HL-60/S4 (cell line): ENCODE data around the gene NRG3.

Experiments used
- in situ Hi-C: fragments of 300-500 bp; cut with MboI; formaldehyde crosslinking; loops from 2 replicates; pipeline ENCODE4 v1.14.3; 2022; ENCODE audit warnings: low sequenced_read_pairs

The NRG3 gene

DNA sequence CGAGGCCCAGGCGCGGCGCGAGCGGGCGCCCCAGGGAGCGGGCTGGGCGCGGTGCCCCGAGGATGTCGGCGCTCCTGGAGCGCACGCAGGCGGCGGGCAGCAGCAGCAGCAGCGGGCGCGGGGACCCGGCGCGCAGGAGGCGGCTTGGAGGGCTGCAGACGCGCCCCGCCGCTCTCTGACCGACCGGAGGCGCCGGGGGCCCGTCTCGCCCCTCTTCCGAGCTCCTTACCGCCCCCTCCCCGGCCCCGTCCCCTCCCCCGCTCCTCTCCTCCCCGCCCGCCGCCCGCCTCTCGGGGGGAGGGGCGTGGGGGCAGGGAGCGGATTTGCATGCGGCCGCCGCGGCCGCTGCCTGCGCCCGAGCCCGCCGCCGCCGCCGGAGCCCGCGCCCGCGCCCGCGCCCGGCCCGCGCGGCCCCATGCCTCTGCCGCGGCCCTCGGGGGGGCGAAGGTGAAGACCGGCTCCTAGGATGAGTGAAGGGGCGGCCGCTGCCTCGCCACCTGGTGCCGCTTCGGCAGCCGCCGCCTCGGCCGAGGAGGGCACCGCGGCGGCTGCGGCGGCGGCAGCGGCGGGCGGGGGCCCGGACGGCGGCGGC, at the start of gene NRG3:
TSS of gene NRG3 (plus strand) at position 320 of the 592 bp plus-strand sequence.
- in situ Hi-C loops, result no loop called here

GRCh38 chr10:81828251-81828650, 46.7 kb upstream of the NRG3 start:
- in situ Hi-C loops, result no loop called here

GRCh38 chr10:81831060-81831459, 43.9 kb upstream of the NRG3 start:
- in situ Hi-C loops, result no loop called here

DNA sequence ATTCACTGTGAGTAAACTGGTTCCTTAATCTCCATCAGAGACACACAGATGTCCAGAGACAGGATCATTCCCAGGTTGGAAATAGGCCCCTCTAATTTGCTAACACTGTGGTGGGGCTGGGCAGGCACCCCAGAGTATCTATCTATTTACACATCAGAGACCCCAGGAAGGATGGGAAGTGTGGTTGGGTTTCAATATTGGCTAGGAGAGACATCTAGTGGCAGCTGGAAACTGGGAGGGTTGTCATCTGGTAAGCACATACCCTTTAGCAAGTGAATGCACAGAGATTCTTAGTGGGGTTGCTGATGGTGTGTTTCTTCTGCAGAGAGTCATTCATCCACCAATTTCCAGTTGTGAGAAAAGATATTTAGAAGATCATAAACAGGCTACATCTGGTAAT, 36.0 kb upstream of the NRG3 start:
- in situ Hi-C loops, result no loop called here

- in situ Hi-C loops, result no loop called here
Measured at GRCh38 chr10:81843042-81843441, 32.0 kb upstream of the NRG3 start.

- in situ Hi-C loops, result no loop called here
Measured at GRCh38 chr10:81847675-81848074, 27.3 kb upstream of the NRG3 start.

- in situ Hi-C loops, result no loop called here
Measured at GRCh38 chr10:81848514-81848913, 26.5 kb upstream of the NRG3 start.

DNA sequence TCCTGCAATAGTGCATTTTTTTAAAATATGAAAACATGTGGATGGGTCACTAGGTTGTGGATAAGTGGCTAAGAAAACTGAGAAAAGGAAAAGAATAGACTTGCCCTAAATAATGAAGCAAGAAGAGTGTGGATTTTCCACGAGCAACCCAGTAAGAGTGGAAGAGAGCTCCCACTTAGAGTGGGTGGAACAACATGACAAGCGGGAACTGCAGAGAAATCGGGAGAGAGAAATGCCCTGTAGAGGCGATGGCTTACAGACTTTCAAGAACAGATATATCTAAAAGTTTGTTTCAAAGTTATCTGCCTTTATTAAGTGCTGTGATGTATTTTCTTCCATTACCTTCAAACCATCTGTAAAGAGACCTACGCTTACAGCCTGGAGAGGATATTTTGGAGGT, 26.1 kb upstream of the NRG3 start:
- in situ Hi-C loops, result no loop called here

DNA sequence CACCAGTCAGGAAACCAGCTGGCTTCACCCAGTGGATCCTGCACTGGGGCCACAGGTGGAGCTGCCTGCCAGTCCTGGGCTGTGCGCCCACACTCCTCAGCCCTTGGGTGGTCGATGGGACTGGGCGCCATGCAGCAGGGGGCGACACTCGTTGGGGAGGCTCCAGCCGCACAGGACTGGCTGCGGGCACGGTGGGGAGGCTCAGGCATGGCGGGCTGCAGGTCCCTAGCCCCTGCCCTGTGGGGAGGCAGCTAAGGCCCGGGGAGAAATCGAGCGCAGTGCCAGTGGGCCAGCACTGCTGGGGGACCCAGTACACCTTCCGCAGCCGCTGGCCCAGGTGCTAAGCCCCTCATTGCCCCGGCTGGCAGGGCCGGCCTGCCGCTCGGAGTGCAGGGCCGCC, 12.4 kb upstream of the NRG3 start:
- in situ Hi-C loops, result no loop called here

DNA sequence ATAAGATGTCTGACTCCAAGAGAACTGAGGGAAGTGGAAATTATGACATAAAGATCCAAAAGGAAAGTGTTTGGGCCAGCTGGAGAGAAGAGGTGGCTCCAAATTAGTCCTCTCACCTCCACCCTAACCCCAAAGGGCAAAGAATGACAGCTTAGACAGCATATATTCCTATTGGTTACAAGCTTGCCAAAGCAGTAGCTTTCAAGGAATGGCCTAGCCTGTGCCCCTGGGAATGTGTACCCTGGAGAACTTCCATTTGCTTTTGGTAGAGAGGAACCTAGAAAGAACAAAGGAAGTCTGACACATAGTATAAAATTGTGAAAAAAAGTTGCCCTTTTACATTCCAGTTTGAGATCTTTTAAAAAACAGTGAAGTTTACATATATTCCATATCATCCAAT, 11.2 kb upstream of the NRG3 start:
- in situ Hi-C loops, result no loop called here

DNA sequence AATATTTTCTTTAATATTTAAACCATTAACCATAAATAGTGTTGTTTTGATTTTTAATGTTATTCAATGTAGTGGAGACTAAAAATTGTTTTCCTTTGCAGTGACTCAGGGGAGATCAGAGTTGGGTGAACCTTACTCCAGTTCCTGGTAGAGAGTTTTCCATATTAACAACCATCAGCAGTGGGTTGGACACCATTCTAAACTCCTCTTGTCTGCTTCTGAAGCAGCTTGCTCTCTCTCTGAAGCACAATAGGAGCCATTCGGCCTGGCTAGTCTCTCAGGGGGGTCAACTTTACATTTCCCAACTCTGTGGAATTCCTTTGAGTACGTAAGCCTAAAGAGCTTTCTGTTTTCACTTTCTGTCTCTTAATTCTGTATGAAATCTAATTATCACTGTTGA, 9.4 kb upstream of the NRG3 start:
- in situ Hi-C loops, result no loop called here

GRCh38 chr10:81866753-81867152, 8.2 kb upstream of the NRG3 start:
- in situ Hi-C loops, result no loop called here

DNA sequence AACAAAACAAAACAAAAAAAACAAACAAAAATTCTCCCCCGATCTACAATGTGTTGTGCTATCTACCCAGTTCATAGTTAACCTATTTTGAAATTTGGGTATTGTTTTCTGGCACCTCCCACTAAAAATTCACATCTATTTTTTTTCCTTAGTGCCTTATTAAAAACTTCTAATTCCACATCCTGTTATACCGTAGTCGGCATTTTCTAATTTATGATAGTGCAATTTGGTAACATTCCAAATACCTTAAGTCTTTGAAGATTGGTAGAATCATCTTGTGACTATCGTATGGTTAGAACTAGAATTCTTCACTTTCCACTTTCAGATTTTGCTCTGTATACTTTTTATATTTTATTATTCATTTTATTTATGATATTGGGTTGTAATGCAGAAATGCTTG, 4.5 kb upstream of the NRG3 start:
- in situ Hi-C loops, result no loop called here

DNA sequence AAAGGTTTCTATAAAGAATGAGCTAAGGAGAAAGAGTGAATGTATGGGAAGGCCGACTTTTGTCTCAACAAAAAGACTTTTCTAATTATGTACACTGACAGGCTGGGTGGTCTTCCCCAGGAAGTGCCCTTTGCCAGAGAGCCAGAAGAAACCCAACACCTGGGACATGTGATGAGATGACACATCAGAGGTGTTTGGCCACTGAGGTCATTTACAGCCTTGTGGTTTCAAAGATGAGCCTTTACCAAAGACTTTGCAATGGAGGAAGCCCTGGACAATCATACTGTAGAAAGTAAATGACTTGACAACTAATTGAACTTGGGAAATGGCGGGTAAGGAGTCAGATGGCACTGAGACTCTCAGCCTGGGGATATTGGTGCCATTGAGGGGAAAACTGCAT, 3.4 kb upstream of the NRG3 start:
- in situ Hi-C loops, result no loop called here

GRCh38 chr10:81872206-81872862, 2.7 kb upstream of the NRG3 start:
- in situ Hi-C loops, result no loop called here

- in situ Hi-C loops, result no loop called here
Measured at GRCh38 chr10:81873231-81873931, 1.6 kb upstream of the NRG3 start.

- in situ Hi-C loops, result no loop called here
Measured at GRCh38 chr10:81873932-81874816, 820 bp upstream of the NRG3 start.

GRCh38 chr10:81875467-81876252, 666 bp downstream of the NRG3 start:
- in situ Hi-C loops, result no loop called here

DNA sequence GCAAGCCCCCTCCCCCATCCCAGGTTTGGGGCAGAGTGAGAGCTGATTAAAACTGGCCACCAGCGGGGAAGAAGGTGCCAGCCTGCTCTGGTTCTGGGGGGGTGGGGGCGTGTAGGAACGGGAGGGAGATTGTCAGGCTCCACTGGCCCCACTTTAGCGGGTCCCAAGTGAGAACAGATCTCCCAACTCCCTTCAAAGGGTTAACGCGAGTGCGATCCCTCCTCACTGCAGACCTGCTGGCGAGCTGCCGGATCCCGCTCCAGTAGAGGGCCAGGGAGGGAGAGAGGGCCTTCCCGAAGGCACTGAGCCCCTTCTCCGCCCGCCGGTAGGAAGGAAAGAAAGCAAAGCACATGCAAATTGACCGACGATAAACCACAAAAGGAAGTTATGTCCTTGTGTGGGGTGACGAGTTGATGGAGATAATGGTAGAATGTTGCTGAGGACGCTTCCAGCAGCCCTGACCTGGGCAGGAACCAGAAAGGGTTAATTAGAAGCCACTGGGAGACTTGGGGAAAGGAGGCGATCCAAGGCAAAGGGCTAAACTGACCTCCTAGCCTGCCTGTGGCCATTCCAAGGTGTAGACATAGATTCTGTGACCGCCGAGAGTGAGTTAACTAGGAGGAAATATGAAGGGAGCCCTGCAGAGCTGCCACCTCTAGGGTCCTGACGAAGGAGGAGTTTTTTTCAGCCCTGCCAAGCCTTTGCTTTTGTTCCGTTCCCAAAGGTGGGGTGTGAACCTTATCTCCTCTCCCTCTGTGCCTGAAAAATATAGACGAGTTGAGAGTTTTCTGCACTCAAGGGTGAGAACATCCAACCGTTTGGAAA, 1.5 kb downstream of the NRG3 start:
- in situ Hi-C loops, result no loop called here

DNA sequence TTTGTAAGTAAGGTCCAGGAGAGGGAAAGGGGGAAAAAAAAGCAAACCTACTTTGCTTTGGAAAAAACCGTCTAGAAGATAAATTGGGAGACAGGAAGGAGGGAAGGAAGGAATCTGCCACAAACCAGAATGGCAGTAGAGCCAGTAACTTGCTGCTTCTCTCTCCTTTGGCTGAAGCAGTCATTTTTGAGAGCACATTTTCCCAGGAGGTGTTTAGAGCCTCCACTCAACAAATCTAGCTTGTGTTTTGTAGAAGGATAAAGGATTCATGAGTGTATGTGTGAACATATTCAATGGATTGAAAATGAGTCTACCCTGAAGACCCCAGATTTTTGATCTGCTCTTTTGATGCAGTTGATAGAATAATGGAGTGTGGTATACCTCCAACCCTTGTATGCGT, 2.6 kb downstream of the NRG3 start:
- in situ Hi-C loops, result no loop called here
